Activated CD4-positive, alpha-beta T cell treated with anti-CD3 and anti-CD28 coated beads, Interleukin-2, amount 50 U/mL, for 48 hours (primary cell): ENCODE data around the gene AKAP9.
"Not testable (repeated sequence)": the region's sequence is repeated elsewhere in the genome, so short reads cannot be mapped to it uniquely, and the experiment has no call there.

Source experiments
- DNase-seq, 2 experiments: peaks; one replicate each; pipeline ENCODE4 v3.0.0-alpha.2; 2020

Gene AKAP9

DNA sequence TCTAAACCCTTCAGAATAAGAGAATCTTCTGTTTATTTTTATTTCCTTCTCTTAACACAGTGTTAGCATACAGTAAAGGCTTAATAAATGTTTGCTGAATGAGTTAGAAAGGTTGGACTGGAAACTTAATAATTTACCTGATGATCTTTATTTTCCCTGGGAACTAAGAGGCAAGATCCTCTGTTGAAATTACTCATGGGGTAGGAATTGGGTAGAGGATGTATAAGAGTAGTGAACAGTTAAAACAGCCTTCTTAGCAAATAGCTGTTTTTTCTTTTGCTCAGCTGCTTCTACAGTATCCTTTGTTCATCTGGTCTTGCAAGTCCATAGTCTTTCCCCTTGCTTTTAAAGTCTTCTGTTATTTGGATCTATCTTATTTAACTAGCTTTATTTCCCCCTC is 80.0 kb downstream of the AKAP9 start:
- DNase-seq = no peak

DNA sequence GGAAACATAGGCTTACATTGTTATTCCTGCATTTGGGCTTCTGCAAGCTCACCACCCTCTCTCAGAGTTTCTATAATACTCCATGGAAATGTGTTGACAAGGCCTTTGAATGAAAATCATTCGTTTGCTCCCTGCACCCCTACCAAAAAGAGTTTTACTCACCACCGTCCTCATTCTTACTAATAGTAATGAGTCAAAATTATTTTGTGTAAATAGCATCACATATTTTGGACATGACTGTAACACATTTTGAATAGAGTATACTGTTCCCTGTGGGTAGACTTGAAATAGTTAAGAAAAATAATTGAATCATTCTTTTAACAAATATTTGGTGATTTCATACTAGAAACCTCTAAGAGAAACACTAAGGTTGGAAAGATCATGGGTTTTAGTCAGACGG is 84.6 kb downstream of the AKAP9 start:
- no peak for DNase-seq

- DNase-seq = not testable (repeated sequence)
Observed at GRCh38 chr7:92026635-92027034, 86.0 kb downstream of the AKAP9 start.

- DNase-seq = not testable (repeated sequence)
Observed at GRCh38 chr7:92027128-92027527, 86.5 kb downstream of the AKAP9 start.

GRCh38 chr7:92028226-92028625 is 87.6 kb downstream of the AKAP9 start:
- no peak for DNase-seq

- no peak for DNase-seq
Observed at GRCh38 chr7:92028686-92029085, 88.0 kb downstream of the AKAP9 start.

DNA sequence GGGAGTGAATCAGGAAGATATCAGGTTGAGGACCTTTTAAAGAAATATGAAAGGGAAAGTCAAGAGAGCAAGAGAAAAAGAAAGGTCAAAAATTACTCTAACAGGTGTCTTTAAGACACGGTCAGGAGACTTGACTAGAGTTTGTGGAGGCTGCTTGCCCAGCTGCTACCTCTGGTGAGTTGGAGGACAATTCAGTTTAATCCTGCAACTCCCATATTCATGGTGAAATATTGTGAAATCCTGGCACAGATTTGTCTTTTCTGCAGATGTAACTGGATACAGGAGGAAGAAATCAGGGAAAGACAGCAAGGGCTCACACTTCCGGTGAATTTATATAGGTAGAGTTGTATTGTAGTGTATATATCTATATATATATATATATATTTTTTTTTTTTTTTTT is 93.5 kb downstream of the AKAP9 start:
- DNase-seq = no peak

GRCh38 chr7:92035576-92035975 is 94.9 kb downstream of the AKAP9 start:
- DNase-seq = no peak

- no peak for DNase-seq
Observed at GRCh38 chr7:92039900-92040299, 99.2 kb downstream of the AKAP9 start.

DNA sequence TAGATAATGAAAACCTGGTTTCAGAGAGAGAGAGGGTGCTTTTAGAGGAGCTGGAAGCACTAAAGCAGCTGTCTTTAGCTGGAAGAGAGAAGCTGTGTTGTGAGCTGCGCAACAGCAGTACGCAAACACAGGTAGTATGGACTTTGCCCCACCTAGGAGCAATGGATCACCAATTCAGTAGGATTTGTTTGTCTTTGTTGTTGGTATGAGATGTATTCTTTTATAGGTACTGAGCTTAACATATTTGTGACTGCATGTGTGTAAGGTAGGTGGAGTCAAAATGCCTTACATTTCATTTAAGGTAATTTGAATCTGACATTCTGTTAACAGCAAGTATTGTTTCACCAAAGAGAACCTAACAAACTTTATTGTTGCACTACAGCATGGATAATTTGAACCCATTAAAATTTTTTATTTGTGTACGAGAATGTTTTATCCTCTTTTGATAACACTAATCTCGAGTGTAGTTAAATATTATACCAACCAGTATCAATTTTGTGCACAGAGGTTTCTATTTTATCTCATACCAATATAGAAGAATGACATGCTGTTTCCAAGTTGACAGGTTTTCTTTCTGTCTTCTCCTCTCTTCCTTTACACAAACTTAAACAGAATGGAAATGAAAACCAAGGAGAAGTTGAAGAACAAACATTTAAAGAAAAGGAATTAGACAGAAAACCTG is 101.5 kb downstream of the AKAP9 start:
- DNase-seq = no peak

DNA sequence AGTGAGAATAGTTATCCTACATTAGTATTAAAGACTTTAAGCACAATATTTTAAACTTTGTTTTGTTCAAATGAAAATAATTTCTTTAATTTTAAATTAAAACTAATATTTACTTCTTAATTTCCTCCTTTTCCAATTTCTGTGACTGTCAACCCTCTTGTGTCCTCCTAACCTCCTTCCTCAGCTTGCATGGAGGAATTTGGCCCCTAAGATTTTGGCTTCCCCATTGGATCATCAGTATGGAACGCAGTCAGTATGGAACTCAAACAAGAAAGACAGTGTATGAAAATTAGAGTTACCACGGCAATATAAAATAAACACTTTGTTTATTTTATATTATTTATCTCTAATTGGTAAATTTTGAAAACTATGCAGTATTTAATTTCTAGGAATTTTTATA is 102.4 kb downstream of the AKAP9 start:
- no peak for DNase-seq

GRCh38 chr7:92043637-92044036 is 103.0 kb downstream of the AKAP9 start:
- no peak for DNase-seq

GRCh38 chr7:92044148-92044547 is 103.5 kb downstream of the AKAP9 start:
- no peak for DNase-seq

- no peak for DNase-seq
Observed at GRCh38 chr7:92044940-92045339, 104.3 kb downstream of the AKAP9 start.

- DNase-seq = no peak
Observed at GRCh38 chr7:92051655-92052054, 111.0 kb downstream of the AKAP9 start.

GRCh38 chr7:92052159-92052558 is 111.5 kb downstream of the AKAP9 start:
- no peak for DNase-seq

DNA sequence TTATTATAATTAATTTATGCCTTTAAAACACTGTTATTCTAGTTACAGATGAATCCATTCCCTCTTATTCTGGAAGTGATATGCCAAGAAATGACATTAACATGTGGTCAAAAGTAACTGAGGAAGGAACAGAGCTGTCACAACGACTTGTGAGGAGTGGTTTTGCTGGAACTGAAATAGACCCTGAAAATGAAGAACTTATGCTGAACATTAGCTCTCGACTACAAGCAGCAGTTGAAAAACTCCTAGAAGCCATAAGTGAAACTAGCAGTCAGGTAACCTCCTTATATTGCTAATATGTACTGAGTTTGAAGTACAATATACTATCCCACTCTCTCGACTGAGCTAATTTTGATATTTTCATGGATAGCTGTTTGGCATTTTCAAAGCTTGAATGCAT is 112.0 kb downstream of the AKAP9 start:
- DNase-seq = no peak

DNA sequence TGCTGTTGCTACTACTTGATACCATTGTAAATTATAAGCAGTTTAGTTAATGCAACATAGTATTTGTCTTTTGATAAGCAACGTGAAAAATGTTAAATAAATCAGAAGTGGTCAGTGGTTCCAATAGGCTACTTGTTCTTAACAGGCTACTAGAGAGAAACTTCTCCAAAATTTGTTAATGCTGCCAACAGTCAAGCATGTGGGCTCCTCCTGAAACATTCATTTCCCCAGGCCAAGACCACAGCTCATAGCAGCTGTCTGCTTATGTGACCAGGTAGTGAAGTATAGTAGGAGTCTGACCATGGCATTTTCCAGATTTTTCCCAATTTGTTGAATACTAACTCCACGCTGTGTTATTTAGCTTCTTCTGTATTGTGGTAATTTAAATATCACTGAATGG is 112.7 kb downstream of the AKAP9 start:
- no peak for DNase-seq

DNA sequence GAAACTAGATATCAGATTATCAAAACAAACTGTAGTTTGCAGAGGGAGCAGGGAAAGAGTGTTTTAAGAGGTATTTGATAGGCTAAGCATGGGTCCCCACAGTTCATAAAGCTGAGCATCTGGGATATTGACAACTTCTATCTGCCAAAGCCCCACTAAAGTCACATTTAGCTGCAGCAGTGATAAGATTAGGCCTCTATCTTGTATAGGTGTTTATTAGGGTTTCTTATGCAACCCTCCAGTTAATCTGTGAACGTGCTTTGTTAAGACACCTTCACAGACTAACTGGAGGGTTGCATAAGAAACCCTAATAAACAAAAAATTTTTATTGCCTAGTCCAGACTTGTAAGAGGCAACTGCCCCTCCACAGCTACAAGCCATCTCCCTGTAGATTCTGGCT is 115.6 kb downstream of the AKAP9 start:
- DNase-seq = no peak

GRCh38 chr7:92057375-92057774 is 116.7 kb downstream of the AKAP9 start:
- no peak for DNase-seq

DNA sequence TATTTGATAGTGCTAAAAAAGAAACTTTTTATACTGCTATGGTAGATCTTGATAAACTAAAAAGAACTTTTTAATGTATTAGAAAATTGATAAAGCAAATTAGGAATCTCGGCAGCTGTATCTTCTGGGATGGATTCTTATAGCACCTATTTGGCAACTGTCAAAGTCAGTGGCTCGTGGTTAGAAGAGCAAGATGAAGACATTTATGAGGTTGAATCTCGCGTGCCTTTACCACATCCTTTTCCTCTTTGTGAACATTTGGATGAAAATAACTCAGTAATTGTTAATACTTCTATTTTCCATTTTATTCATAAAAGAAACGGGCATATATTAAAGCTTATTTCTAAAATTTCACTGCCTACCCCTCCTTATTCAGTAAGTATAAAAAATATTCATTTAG is 117.4 kb downstream of the AKAP9 start:
- DNase-seq = no peak

DNA sequence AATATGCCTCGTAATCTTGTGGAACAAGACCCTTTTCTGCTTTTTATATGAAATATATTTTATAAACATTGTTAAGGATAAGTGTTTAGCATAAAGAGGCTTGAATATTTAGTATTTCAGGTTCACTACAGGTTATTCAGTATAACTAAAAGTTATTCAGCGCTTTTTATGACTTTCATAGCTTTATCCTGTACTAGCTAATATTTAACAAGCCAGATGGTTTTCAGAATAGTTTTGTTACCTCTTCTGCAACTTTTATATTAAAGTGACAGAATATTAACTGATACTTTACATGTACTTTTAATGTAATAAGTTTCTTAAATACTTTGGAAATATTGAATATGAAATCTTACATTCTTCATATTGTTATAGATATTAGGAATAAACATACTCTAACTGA is 118.2 kb downstream of the AKAP9 start:
- no peak for DNase-seq

GRCh38 chr7:92061154-92061553 is 120.5 kb downstream of the AKAP9 start:
- DNase-seq = no peak

GRCh38 chr7:92064438-92065029 is 123.9 kb downstream of the AKAP9 start:
- no peak for DNase-seq

GRCh38 chr7:92071032-92071431 is 130.4 kb downstream of the AKAP9 start:
- no peak for DNase-seq
